Neural cell (in vitro differentiated cells): Measurements from ENCODE around the gene GTPBP6. TPM values are rescaled to one million over a fixed set of nuclear protein-coding genes. Genes with fewer than 3 reads are reported as not detected.

Experiments used
- H2AFZ ChIP-seq: fragments of 200-600, 300-800 bp; sonication (generic), shearing (Covaris generic); 2 replicates; pipeline ENCODE4 v1.6.0; 2014; ENCODE audit warnings: low read depth, mild to moderate bottlenecking, antibody characterized with exemption, low read length, moderate library complexity
- H3F3A ChIP-seq: fragments of 200-600 bp; shearing (Covaris generic); 2 replicates; pipeline ENCODE4 v1.6.1; 2016; ENCODE audit warnings: mild to moderate bottlenecking, moderate library complexity, mixed read lengths, antibody characterized with exemption, low read length; ENCODE audit not compliant: insufficient read depth, poor library complexity, severe bottlenecking
- H3K27ac ChIP-seq: fragments of 200-600, 300-800 bp; sonication (generic), shearing (Covaris generic); 2 replicates; pipeline ENCODE4 v1.5.1; 2014; ENCODE audit warnings: mild to moderate bottlenecking, low read length, moderate library complexity
- H3K27me3 ChIP-seq: fragments of 300-800, 200-600 bp; sonication (generic), shearing (Covaris generic); 2 replicates; pipeline ENCODE4 v1.6.0; 2014; ENCODE audit warnings: mild to moderate bottlenecking, low read depth, low read length, moderate library complexity; ENCODE audit not compliant: insufficient read depth
- H3K36me3 ChIP-seq: fragments of 300-800, 200-600 bp; sonication (generic), shearing (Covaris generic); 2 replicates; pipeline ENCODE4 v1.5.1; 2014; ENCODE audit warnings: mild to moderate bottlenecking, antibody characterized with exemption, low read length, moderate library complexity; ENCODE audit not compliant: insufficient read depth
- H3K4me2 ChIP-seq: fragments of 300-800, 200-600 bp; sonication (generic), shearing (Covaris generic); 2 replicates; pipeline ENCODE4 v1.6.0; 2014; ENCODE audit warnings: mild to moderate bottlenecking, low read length
- H3K4me3 ChIP-seq: fragments of 300-800, 200-600 bp; sonication (generic), shearing (Covaris generic); 2 replicates; pipeline ENCODE4 v1.5.1; 2014; ENCODE audit warnings: mild to moderate bottlenecking, low read length, moderate library complexity
- H3K79me2 ChIP-seq: fragments of 200-600 bp; shearing (Covaris generic); replicated peaks from 2 replicates; pipeline ENCODE4 v1.6.0; 2014; ENCODE audit warnings: mild to moderate bottlenecking, low read length, moderate library complexity; ENCODE audit not compliant: insufficient read depth
- H3K9ac ChIP-seq: fragments of 300-800, 200-600 bp; sonication (generic), shearing (Covaris generic); 2 replicates; pipeline ENCODE4 v1.6.1; 2016; ENCODE audit warnings: mild to moderate bottlenecking, low read length, mixed read lengths
- H3K9me2 ChIP-seq: fragments of 200-600 bp; shearing (Covaris generic); 2 replicates; pipeline ENCODE4 v1.6.1; 2016; ENCODE audit warnings: mild to moderate bottlenecking, low read length, mixed read lengths; ENCODE audit not compliant: insufficient read depth
- H3K9me3 ChIP-seq: fragments of 200-600, 300-800 bp; sonication (generic), shearing (Covaris generic); 2 replicates; pipeline ENCODE4 v1.6.1; 2016; ENCODE audit warnings: mild to moderate bottlenecking, mixed run types, low read length, moderate library complexity, mixed read lengths
- H4K20me1 ChIP-seq: fragments of 200-600 bp; shearing (Covaris generic); 2 replicates; pipeline ENCODE4 v1.6.1; 2016; ENCODE audit warnings: mild to moderate bottlenecking, mixed run types; ENCODE audit not compliant: insufficient read depth
- EP300 ChIP-seq: fragments of 450-650 bp; conservative IDR thresholded peaks from 2 replicates; pipeline ENCODE4 v1.6.1; 2014; ENCODE audit warnings: antibody characterized with exemption, mild to moderate bottlenecking, moderate library complexity; ENCODE audit not compliant: poor library complexity, severe bottlenecking
- EZH2 ChIP-seq: fragments of 200-600, 300-800 bp; shearing (Covaris generic), sonication (generic); IDR thresholded peaks from 2 replicates; pipeline ENCODE4 v1.6.1; 2014; ENCODE audit warnings: antibody characterized with exemption, low read length, borderline replicate concordance, mild to moderate bottlenecking; ENCODE audit not compliant: insufficient read depth, poor library complexity, severe bottlenecking
- MXI1 ChIP-seq: fragments of 450-650 bp; conservative IDR thresholded peaks from 2 replicates; pipeline ENCODE4 v1.6.1; 2014; ENCODE audit warnings: antibody characterized with exemption, mild to moderate bottlenecking; ENCODE audit not compliant: poor library complexity, severe bottlenecking
- POLR2AphosphoS5 ChIP-seq: IDR thresholded peaks from 2 replicates; pipeline ENCODE4 v1.6.1; 2012
- RAD21 ChIP-seq: fragments of 450-650 bp; conservative IDR thresholded peaks from 2 replicates; pipeline ENCODE4 v1.6.1; 2014; ENCODE audit warnings: antibody characterized with exemption, mild to moderate bottlenecking, moderate library complexity
- REST ChIP-seq: IDR thresholded peaks from 2 replicates; pipeline ENCODE4 v1.6.1; 2012; ENCODE audit warnings: borderline replicate concordance
- SMC3 ChIP-seq: fragments of 450-650 bp; conservative IDR thresholded peaks from 2 replicates; pipeline ENCODE4 v1.6.1; 2014; ENCODE audit warnings: antibody characterized with exemption, mild to moderate bottlenecking, moderate library complexity; ENCODE audit not compliant: poor library complexity
- TAF1 ChIP-seq: IDR thresholded peaks from 2 replicates; pipeline ENCODE4 v1.6.1; 2012; ENCODE audit warnings: low read depth
- polyA plus RNA-seq: library from polyadenylated mRNA; depleted of rRNA; stranded (reverse); fragments of >200 nt; gene quantifications from 2 replicates; pipeline ENCODE4 v1.2.3, GENCODE V29; 2014
- TF ChIP-seq, protein P1 (sequence below): fragments of 450-650 bp; IDR thresholded peaks from 2 replicates; pipeline ENCODE4 v1.5.1; 2014; ENCODE audit warnings: antibody characterized with exemption, mild to moderate bottlenecking, moderate library complexity; ENCODE audit not compliant: poor library complexity, severe bottlenecking

The GTPBP6 gene
- polyA plus RNA-seq, 1 donor from 2014 or later: 23.6 TPM

GRCh38 chrX:316351-317325 is 2.0 kb downstream of the GTPBP6 start:
- H3K9me2 ChIP-seq: no peaks in the 10 kb centered on the region
- no peak overlapping the region for H3K4me3 ChIP-seq
- H3K36me3 ChIP-seq: no peaks in the 10 kb centered on the region
- TF ChIP-seq SMC3 (no peak), POLR2AphosphoS5 (no peak), EP300 (no peak), EZH2 (no peak), REST (no peak), RAD21 (no peak), TAF1 (no peak)
- TF ChIP-seq, protein P1, sequence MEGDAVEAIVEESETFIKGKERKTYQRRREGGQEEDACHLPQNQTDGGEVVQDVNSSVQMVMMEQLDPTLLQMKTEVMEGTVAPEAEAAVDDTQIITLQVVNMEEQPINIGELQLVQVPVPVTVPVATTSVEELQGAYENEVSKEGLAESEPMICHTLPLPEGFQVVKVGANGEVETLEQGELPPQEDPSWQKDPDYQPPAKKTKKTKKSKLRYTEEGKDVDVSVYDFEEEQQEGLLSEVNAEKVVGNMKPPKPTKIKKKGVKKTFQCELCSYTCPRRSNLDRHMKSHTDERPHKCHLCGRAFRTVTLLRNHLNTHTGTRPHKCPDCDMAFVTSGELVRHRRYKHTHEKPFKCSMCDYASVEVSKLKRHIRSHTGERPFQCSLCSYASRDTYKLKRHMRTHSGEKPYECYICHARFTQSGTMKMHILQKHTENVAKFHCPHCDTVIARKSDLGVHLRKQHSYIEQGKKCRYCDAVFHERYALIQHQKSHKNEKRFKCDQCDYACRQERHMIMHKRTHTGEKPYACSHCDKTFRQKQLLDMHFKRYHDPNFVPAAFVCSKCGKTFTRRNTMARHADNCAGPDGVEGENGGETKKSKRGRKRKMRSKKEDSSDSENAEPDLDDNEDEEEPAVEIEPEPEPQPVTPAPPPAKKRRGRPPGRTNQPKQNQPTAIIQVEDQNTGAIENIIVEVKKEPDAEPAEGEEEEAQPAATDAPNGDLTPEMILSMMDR: no peak
- H3K79me2 ChIP-seq: peaks cover 8% of the 10 kb centered on the region
- H3K9me3 ChIP-seq: no peaks in the 10 kb centered on the region
- H4K20me1 ChIP-seq: no peaks in the 10 kb centered on the region
- no peaks in the 10 kb centered on the region for H3F3A ChIP-seq
- H3K4me2 ChIP-seq: no peak overlapping the region
- H3K27ac ChIP-seq: no peak overlapping the region
- H3K9ac ChIP-seq: no peak overlapping the region
- H3K27me3 ChIP-seq: no peaks in the 10 kb centered on the region
- no peak overlapping the region for H2AFZ ChIP-seq

DNA sequence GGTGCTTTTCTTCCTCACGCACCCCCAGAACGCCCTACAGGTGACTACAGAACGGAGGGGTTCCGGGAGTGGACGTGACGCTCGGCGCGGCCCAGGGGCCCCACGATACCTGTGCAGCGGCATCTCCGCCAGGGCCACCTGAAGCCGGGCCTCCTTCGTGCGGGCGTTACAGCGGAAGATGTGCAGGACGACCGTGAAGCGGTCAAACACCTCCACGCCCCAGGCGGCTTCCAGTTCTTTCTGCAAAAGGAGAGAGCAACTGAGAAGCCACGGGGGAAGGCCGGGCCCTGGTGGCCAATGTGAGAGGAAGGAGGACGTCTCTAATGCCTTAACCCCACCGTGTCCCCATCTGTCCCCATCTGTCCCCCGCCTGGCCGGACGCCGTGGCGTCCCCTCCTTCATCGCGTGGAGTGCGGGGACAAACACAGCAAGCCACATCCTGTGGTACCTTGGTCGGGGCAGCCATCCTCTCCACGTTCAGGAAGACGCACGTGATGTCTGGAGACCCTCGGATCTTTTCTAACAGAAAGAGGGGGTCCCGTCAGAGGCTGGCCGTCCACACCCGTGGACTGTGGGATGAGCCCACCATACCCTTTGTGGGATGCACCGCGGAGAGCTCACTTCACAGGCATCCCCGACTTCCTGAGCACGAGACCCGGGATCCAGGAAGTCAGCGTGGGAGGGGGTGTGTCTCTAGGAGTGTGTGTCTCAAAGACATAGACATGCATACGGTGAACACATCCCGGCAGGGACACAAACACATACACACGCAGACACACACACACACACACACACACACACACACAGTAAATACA is 3.6 kb downstream of the GTPBP6 start:
- Histone ChIP-seq H3K9ac (no peak overlapping the region), H3K4me3 (no peak overlapping the region), H3K79me2 (peaks cover 1% of the 10 kb centered on the region), H3K27ac (no peak overlapping the region), H3K4me2 (no peak overlapping the region), H3K27me3 (no peaks in the 10 kb centered on the region), H3K9me3 (no peaks in the 10 kb centered on the region), H3F3A (no peaks in the 10 kb centered on the region), H3K9me2 (no peaks in the 10 kb centered on the region), H4K20me1 (no peaks in the 10 kb centered on the region), H3K36me3 (no peaks in the 10 kb centered on the region), H2AFZ (no peak overlapping the region)
- TF ChIP-seq SMC3: no peak
- no peak for TF ChIP-seq TAF1
- TF ChIP-seq MXI1: no peak
- TF ChIP-seq, protein P1: no peak
- TF ChIP-seq EP300: no peak
- TF ChIP-seq REST: no peak
- TF ChIP-seq POLR2AphosphoS5: no peak
- TF ChIP-seq RAD21: no peak
- TF ChIP-seq EZH2: no peak
